Measurements from ENCODE around the gene SAPCD2. TPM values are rescaled to one million over a fixed set of nuclear protein-coding genes. Genes with fewer than 3 reads are reported as not detected.

Gene SAPCD2
- total RNA-seq, 1 donor from 2014 or later, result 5.3 TPM

DNA sequence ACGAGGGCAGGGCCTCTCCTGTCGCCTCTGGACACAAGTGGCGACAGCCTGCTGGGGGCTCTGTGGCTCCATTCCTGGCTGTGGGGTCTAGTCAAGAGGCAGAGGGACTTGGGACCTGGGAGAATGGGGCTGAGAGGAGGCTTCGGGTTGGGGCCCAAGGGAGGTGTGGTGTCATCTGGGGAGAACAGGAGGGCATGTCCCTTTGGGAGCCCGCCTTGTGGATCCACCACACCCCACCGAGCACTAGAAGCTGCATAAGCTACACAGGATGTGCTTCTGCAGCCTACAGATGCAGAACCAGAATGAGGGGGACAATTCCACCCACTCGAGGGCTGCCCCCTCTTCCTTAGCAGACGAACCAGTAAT lies 12.6 kb upstream of the SAPCD2 start:
- TF ChIP-seq, protein P1, sequence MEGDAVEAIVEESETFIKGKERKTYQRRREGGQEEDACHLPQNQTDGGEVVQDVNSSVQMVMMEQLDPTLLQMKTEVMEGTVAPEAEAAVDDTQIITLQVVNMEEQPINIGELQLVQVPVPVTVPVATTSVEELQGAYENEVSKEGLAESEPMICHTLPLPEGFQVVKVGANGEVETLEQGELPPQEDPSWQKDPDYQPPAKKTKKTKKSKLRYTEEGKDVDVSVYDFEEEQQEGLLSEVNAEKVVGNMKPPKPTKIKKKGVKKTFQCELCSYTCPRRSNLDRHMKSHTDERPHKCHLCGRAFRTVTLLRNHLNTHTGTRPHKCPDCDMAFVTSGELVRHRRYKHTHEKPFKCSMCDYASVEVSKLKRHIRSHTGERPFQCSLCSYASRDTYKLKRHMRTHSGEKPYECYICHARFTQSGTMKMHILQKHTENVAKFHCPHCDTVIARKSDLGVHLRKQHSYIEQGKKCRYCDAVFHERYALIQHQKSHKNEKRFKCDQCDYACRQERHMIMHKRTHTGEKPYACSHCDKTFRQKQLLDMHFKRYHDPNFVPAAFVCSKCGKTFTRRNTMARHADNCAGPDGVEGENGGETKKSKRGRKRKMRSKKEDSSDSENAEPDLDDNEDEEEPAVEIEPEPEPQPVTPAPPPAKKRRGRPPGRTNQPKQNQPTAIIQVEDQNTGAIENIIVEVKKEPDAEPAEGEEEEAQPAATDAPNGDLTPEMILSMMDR (IDR thresholded peaks at IDR 0.05; ENCODE audit: insufficient read depth, low read length, poor library complexity, severe bottlenecking), result no peak
- H3K36me3 ChIP-seq (ENCODE audit: control insufficient read depth, insufficient read depth, low read length), result peaks cover 4% of the 10 kb centered on the region
- no peak for DNase-seq (ENCODE audit: low read depth)
- H3K27me3 ChIP-seq (ENCODE audit: control insufficient read depth, insufficient read depth, low read length), result peaks cover 6% of the 10 kb centered on the region
- no peak overlapping the region for H3K4me3 ChIP-seq (ENCODE audit: low read depth, low read length)

DNA sequence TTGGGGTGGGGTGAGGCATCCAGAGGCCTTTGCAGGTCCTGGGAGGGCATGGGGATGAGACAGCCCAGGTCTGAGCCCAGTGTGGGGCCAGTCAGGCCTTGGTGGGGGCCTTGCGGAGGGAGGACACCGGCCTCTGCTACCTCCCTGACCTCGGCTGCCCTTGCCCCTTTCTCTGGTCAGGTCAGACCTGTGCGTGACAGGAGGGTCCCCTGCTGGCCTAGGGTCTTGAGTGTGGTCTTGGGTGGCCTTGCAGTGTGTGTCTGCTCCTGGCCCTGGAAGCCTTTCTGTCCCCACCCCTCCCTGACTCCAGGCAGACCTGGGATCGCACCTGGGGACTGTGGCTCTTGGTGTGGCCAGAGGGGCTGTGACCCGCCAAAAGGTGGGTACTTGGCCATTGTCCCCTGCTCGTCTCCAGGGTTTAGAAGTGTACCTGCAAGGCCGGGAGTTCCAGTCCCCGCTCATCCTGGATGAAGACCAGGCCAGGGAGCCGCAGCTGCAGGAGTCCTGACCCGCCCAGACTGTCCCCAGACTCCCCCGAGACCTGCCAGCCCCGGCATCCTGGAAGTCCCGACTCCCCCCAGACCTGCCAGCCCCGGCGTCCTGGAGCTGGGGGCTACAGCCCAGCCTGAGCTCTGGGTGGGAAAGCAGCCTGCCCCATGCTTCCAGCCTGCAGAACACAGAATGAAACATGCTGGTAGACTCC lies 12.0 kb upstream of the SAPCD2 start:
- H3K36me3 ChIP-seq (ENCODE audit: control insufficient read depth, insufficient read depth, low read length), result peaks cover 4% of the 10 kb centered on the region
- DNase-seq (ENCODE audit: low read depth), result no peak
- H3K27me3 ChIP-seq (ENCODE audit: control insufficient read depth, insufficient read depth, low read length), result peaks cover 6% of the 10 kb centered on the region
- H3K4me3 ChIP-seq (ENCODE audit: low read depth, low read length), result no peak overlapping the region
- TF ChIP-seq, protein P1 (IDR thresholded peaks at IDR 0.05; ENCODE audit: insufficient read depth, low read length, poor library complexity, severe bottlenecking), result no peak

DNA sequence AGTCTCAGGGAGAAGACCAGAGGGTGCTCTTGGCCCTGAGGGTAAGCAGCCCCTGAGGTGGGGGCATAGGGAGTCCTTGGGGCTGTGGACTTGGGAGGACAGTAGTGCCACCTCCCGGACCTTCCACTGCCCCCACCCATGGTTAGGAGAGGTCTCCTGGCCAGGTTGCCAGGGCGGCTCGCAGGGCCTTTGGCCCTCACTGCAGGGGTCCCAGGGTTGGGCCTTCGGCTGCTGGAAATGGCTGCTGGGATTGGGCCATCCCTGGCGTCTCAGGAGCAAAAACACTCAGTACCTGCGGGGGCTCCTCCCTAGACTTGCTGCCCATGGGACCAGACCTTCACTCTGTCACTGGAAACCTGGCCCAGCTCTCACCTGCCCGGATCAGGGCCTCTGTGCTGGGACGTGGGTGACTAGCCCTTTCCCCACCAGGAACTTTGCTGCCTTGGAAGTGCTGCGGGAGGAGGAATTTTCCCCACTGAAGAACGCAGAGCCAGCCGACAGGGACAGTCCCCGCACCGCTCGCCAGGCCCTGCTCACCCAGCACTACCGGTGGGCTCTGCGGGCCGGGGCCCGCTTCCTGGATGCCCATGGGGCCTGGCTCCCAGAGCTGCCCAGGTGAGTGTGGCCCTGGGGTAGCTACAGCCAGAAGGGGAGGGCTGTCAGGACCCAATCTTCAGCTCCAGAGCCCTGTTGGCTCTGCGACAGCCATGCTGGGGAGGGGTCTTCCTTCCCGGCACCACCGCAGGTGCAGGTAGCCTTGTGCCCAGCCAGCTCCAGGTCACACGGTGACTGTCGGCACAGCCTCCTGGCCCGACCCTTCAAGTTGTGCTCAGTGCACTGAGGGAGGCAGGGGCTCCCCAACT lies 10.1 kb upstream of the SAPCD2 start:
- DNase-seq (ENCODE audit: low read depth), result no peak
- H3K4me3 ChIP-seq (ENCODE audit: low read depth, low read length), result no peak overlapping the region
- H3K27me3 ChIP-seq (ENCODE audit: control insufficient read depth, insufficient read depth, low read length), result peaks cover 6% of the 10 kb centered on the region
- TF ChIP-seq, protein P1 (IDR thresholded peaks at IDR 0.05; ENCODE audit: insufficient read depth, low read length, poor library complexity, severe bottlenecking), result no peak
- peaks cover 4% of the 10 kb centered on the region for H3K36me3 ChIP-seq (ENCODE audit: control insufficient read depth, insufficient read depth, low read length)

DNA sequence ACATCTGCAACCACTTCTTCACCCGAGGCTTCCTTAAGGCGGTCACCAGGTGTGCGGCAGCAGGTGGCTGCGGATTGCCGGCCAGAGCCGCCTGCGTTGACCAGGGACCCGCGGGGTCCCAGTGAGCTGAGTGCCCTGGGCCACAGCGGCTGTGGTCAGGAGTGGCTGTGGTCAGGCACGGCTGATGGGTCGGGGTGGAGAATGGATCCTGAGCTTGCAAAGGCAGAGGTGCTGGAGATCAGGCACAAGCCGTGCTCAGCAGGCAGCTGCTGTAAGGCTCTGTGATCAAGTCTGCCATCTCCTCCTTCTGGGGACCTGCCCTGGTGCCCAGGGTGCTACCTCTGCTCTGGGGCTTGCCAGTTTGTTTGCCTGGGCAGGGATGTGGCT lies 9.0 kb upstream of the SAPCD2 start:
- H3K27me3 ChIP-seq (ENCODE audit: control insufficient read depth, insufficient read depth, low read length), result peaks cover 6% of the 10 kb centered on the region
- TF ChIP-seq, protein P1 (IDR thresholded peaks at IDR 0.05; ENCODE audit: insufficient read depth, low read length, poor library complexity, severe bottlenecking), result no peak
- DNase-seq (ENCODE audit: low read depth), result no peak
- H3K36me3 ChIP-seq (ENCODE audit: control insufficient read depth, insufficient read depth, low read length), result peaks cover 4% of the 10 kb centered on the region
- H3K4me3 ChIP-seq (ENCODE audit: low read depth, low read length), result no peak overlapping the region

DNA sequence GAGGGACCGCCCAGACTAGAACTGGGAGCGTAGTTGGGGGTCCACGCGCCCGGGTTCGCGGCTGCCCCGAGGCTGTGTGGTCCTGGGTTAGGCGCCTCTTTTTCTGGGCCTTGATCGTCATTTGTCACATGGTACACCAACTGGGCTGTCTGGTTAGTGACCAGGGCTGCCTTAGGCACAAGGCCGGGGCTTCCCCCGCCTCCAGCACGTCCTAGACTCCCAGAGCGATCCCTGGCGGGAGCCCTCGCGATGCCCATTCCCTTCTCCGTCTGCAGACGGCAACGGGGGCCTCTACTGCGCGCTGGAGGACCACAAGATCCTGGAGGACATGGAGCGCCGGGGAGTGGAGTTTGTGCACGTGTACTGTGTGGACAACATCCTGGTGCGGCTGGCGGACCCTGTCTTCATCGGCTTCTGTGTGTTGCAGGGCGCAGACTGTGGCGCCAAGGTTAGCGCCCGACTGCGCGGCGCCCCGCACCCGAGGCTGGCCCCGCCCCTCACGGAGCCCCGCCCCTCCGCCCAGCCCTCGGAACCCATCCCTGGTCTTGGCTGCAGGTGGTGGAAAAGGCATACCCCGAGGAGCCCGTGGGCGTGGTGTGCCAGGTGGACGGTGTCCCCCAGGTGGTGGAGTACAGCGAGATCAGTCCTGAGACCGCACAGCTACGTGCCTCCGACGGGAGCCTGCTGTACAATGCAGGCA lies 8.5 kb upstream of the SAPCD2 start:
- peak overlapping the region; percentile 68 for H3K4me3 ChIP-seq (ENCODE audit: low read depth, low read length)
- no peak for DNase-seq (ENCODE audit: low read depth)
- TF ChIP-seq, protein P1 (IDR thresholded peaks at IDR 0.05; ENCODE audit: insufficient read depth, low read length, poor library complexity, severe bottlenecking), result no peak
- H3K27me3 ChIP-seq (ENCODE audit: control insufficient read depth, insufficient read depth, low read length), result peaks cover 6% of the 10 kb centered on the region
- peaks cover 4% of the 10 kb centered on the region for H3K36me3 ChIP-seq (ENCODE audit: control insufficient read depth, insufficient read depth, low read length)

All from kidney epithelial cell (primary cell).